GM21786 (cell line): Measurements from ENCODE around the gene TTI1.
"Not testable (repeated sequence)": the region's sequence is repeated elsewhere in the genome, so short reads cannot be mapped to it uniquely, and the experiment has no call there.

Experiments
- ATAC-seq: cut with Tn5 transposase; IDR thresholded peaks from one replicate; pipeline ENCODE4 v1.9.1; 2021; ENCODE audit not compliant: unreplicated experiment

Gene TTI1

DNA sequence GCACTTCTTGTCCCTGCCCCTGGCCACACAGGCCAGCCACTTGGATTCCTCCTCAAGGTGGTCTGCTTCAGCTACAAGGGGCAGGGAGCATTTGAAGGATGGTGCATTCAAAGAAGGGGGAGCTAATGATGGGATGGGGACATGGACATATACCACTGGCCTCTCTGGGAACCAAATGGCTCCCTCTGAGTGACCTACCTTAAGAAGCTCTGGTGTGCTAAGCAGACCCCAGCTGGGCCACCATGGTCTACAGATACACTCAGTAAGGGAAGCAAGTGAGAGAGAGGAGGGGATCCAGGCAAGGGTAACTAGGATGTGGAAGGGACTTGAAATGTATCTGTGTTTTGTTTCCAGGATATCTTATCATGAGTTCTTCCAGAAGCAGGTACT is 62.4 kb downstream of the TTI1 start:
- ATAC-seq = no peak

DNA sequence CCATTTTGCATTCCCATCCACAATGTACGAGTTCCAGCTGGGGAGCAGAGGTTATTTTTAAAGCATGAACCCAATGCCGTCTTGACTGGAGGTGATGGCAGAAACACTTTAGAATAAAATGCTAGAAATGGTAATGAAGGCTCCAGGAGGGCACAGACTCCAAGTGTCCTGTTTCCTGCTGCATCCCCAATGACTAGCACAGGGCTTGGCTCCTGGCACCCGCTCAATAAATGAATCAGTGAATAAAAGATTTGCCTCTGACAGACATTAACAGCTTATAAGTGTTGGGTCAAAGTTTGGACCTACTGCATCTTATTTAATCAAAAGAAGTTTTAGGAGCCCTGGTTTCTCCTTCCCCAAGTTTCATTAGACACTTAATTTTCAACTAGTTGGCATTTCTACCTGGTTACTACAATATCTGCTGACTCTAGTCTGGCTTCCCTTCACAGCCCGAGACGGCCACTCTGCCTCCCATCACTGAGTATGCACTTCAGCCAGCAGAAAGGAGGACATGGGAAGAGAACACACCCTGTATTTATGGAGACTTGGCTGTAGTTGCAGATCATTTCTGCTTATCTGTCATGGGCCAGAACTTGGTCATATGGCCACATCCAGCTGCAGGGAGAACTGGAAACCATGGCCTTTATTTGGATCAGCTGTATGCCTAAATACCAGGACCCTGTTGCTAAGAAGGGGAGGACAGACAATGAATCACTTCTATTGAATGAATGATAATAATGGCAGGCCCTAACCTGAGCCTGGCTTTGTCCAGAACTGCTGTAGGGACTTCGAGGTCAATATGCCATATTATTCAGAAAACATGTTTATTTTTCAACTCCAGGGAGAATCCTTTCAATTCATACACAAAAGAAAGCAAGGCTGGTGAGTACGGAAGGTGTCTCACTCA is 63.1 kb downstream of the TTI1 start:
- ATAC-seq = no peak

GRCh38 chr20:37968841-37969401 is 64.3 kb downstream of the TTI1 start:
- ATAC-seq = no peak

GRCh38 chr20:37963483-37963882 is 69.8 kb downstream of the TTI1 start:
- ATAC-seq = not testable (repeated sequence)

DNA sequence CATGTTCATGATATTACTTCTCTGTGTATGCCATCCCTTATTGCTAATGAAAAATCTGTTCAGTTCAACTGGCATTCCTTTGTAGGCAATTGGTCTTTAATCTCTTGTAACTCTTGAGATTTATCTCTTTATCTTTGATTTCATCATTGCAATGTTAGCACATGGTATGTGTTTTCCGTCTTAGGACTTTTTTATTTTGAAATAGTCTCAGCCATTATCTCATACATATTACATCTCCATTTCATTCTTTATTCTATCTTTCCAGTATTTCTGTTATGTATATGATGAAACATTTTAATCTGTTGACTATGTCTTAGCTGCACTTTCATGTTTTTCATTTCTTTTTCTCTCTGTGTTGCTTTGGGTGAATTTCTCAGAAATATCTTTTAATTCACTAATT is 72.2 kb downstream of the TTI1 start:
- no peak for ATAC-seq

- no peak for ATAC-seq
Observed at GRCh38 chr20:37958856-37959520, 74.3 kb downstream of the TTI1 start.

GRCh38 chr20:37956107-37956585 is 77.1 kb downstream of the TTI1 start:
- ATAC-seq = no peak

DNA sequence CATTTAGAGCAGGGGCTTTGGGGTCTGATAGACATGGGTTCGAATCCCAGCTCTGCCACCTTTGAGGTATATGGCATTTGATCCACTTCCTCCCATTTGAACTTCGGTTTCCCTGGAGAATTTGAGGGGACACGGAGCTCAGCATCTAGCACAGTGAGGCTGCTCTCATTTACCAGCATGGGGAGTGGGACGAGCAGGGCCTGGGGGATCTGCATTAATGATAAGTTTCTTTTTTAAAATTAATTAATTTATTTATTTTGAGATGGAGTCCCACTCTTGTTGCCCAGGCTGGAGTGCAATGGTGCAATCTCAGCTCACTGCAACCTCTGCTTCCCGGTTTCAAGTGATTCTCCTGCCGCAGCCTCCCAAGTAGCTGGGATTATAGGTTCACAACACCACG is 77.7 kb downstream of the TTI1 start:
- ATAC-seq = no peak

GRCh38 chr20:37954626-37955025 is 78.6 kb downstream of the TTI1 start:
- no peak for ATAC-seq

DNA sequence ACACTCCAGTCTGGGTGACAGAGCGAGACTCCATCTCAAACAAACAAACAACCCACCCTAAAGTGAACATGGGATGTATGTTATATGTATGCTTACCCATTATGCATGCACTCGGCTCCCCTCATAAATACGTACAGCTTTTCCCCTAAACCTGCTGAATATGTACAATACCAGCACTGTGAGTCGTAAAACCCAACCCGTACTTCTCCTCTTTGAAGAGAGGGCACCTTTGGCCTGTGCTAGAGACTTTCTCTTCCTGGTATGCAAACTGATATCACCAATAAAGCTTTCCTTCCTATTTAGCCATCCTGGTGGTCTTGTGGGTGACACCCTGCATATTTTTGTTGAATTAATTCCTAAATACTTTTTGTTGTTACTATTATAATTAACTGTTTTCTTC is 79.1 kb downstream of the TTI1 start:
- no peak for ATAC-seq

- ATAC-seq = no peak
Observed at GRCh38 chr20:37948956-37949355, 84.3 kb downstream of the TTI1 start.

DNA sequence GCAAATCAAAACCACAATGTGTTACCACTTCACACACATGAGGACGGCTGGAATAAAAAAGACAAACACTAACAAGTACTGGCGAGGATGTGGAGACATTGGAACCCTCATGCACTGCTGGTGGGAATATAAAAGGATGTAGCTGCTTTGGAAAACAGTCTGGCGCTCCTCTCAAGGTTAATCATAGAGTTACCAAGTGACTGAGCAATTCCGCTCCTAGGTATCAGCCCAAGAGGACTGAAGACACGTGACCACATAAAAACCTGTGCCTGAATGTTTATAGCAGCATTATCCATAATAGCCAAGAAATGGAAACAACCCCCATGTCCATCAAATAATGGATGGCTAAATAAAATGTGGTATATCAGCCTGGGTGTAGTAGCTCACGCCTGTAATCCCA is 85.3 kb downstream of the TTI1 start:
- no peak for ATAC-seq

GRCh38 chr20:37946946-37947345 is 86.3 kb downstream of the TTI1 start:
- no peak for ATAC-seq

GRCh38 chr20:37945091-37945547 is 88.1 kb downstream of the TTI1 start:
- no peak for ATAC-seq

- ATAC-seq = no peak
Observed at GRCh38 chr20:37944456-37944981, 88.7 kb downstream of the TTI1 start.

- no peak for ATAC-seq
Observed at GRCh38 chr20:37943501-37944455, 89.5 kb downstream of the TTI1 start.

DNA sequence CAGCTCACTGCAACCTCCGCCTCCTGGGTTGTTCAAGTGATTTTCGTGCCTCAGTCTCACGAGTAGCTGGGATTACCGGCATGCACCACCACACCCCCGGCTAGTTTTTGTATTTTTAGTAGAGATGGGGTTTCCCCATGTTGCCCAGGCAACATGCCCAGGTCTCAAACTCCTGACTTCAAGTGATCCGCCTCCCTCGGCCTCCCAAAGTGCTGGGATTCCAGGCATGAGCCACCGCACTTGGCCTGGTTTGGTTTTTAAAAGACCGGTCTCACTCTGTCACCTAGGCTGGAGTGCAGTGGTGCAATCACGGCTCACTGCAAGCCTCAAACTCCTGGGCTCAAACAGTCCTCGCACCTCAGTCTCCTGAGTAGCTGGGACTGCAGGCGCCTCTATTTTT is 90.2 kb downstream of the TTI1 start:
- no peak for ATAC-seq

GRCh38 chr20:37941992-37942391 is 91.3 kb downstream of the TTI1 start:
- no peak for ATAC-seq

DNA sequence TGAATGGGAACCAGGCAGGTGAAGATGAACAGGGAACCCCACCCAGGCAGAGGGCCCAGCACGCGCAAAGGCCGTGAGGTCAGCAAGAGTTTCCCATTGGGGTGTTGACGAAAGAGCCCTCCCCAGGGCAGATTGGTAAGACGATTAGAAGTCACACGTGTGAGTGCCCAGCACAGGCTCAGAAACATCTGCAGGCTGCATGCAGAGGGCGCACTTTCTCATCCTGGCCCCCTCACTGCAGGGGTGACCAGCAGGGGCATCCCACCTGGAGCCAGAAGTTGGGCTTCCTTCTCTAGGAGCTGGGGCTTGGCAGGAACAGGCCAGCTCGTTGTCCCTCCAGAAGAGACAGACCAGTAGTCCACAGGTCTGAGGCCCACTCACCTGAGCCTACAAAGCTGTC is 91.9 kb downstream of the TTI1 start:
- ATAC-seq = no peak

GRCh38 chr20:37940858-37941257 is 92.4 kb downstream of the TTI1 start:
- no peak for ATAC-seq
